Right cardiac atrium (tissue), 5 donors: ENCODE measurements around the gene DIP2C. TPM values are rescaled to one million over a fixed set of nuclear protein-coding genes. Genes with fewer than 3 reads are reported as not detected.
A peak's percentile ranks its signal among the peaks of the same experiment; 100 is the strongest.
"Not testable (repeated sequence)": the region's sequence is repeated elsewhere in the genome, so short reads cannot be mapped to it uniquely, and the experiment has no call there.

Source experiments
- ATAC-seq, 2 donors: fragments of 200-7000 bp; cut with Tn5 transposase; one replicate each; pipeline versions ENCODE4 v1.8.0 to v1.9.1; 2020; ENCODE audit warnings: moderate library complexity in 2 of 2, mild to moderate bottlenecking in 1 of 2
- DNase-seq, 3 donors: peaks; one replicate each; pipeline ENCODE4 v3.0.0-alpha.2; 2020
- H3K27ac ChIP-seq: one replicate; pipeline ENCODE4 v1.5.1; 2013; ENCODE audit warnings: mild to moderate bottlenecking, low read length, control low read depth, moderate library complexity
- H3K27me3 ChIP-seq: one replicate; pipeline ENCODE4 v1.6.1; 2013; ENCODE audit not compliant: control insufficient read depth, insufficient read depth
- H3K4me1 ChIP-seq: one replicate; pipeline ENCODE4 v1.6.1; 2013; ENCODE audit warnings: low read length; ENCODE audit not compliant: control insufficient read depth, insufficient read depth
- H3K4me3 ChIP-seq: one replicate; pipeline ENCODE4 v1.5.1; 2013; ENCODE audit warnings: low read length, control low read depth
- H3K9me3 ChIP-seq: one replicate; pipeline ENCODE4 v1.6.1; 2013; ENCODE audit warnings: low read length; ENCODE audit not compliant: control insufficient read depth
- WGBS: extraction: QIAGEN DNeasy Blood & Tissue Kit; methylation state at CpG from one replicate; pipeline ENCODE4 v1.1.7; 2013; 5-methylcytosine and 5-hydroxymethylcytosine counted together
- intact Hi-C, 4 donors: fragments of 100-400 bp; cut with DNase I; formaldehyde crosslinking; loops; one replicate each; pipeline versions ENCODE4 v1.11.0 to v1.14.0; 2022 to 2023
- polyA plus RNA-seq: library from polyadenylated mRNA; stranded (reverse); fragments of 200-250 nt; gene quantifications from one replicate; pipeline ENCODE4 v1.2.3, GENCODE V29; 2013
- total RNA-seq, 4 donors: library from RNA; stranded (reverse); fragmentation: NEBNext Ultra II Directional; extraction: Animal tissue kit (Norgen Biotek cat#: 25700); gene quantifications; one replicate each; pipeline ENCODE4 v1.2.1, GENCODE V29; 2021
- donor health status: healthy with polysubstance abuse.
- donor health status: DM: no; HTN: yes; CAD: no.
- donor health status: DM: no; HTN: no; CAD: no.
- donor health status: DM: no; HTN: yes; CAD: no; lungs with severe emphysema.
- donor health status: DM: yes; HTN: yes; CAD: no.

DIP2C gene
- total and polyA plus RNA-seq, 5 donors = 7.9 to 31.5 (median 25.5) TPM

DNA sequence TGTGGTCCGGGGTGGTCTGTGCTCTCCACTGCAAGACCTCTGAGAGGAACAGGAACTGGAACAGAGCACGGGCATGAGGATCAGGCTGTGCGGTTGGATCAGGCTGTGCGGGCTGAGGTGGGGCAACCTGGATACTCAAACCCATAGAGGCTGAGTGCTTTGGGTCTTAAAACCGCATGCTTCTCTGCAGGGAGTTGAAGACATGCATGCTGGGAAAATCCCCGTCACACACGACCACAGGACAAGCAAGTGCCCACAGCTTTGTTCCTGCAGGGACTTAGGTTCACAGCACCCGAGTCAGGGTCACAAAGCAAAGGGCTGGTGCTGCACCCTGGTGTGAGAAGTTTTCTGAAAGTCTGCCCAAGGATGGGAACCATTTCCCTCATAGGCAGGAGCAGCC, 333.0 kb downstream of the DIP2C start:
- no peak overlapping the region for H3K27ac ChIP-seq
- ATAC-seq (no peak), DNase-seq (no peak)
- intact Hi-C loops = no loop called here
- H3K9me3 ChIP-seq = no peaks in the 10 kb centered on the region
- no peak overlapping the region for H3K4me3 ChIP-seq
- no peaks in the 10 kb centered on the region for H3K4me1 ChIP-seq
- 89% methylated on average over 8 of the region's 8 CpGs for WGBS
- H3K27me3 ChIP-seq = no peaks in the 10 kb centered on the region

DNA sequence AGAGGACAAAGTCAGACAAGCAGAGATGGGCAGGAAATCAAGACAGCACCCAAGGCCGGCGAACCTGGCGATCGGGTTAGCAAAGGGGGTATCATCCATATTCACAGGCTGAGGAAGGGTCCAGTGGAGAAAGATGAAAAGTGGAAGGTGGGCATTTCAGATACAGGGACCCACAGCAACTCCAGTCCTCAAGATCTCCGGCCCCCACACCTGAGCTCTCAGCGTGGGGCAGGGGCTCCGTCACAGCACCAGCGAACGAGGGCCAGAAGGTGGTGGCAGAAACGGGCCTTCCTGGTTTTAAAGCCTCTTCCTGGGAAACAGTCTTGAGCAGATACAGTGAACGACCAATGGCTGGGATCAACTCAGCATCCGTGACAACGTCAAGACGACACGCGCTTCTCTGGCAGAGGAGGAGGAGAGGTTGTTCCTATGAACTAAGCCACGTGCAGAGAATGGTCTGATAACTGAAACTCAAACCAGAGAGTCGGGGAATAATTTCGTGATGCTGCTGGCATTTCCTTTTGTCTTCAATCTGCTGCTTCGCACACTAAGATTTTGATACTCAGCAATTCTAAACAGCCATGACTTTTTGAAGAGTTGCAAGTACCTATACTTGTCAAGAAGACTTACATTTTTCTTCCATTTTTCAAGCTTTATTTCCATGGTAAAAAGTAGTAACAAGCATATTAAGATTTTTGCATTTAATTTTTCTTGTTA, 334.4 kb downstream of the DIP2C start:
- Histone ChIP-seq H3K4me3 (no peak overlapping the region), H3K4me1 (no peaks in the 10 kb centered on the region), H3K9me3 (no peaks in the 10 kb centered on the region), H3K27me3 (no peaks in the 10 kb centered on the region), H3K27ac (no peak overlapping the region)
- WGBS = 88% methylated on average over 20 of the region's 20 CpGs
- ATAC-seq = no peak
- intact Hi-C loops = no loop called here
- DNase-seq = no peak

DNA sequence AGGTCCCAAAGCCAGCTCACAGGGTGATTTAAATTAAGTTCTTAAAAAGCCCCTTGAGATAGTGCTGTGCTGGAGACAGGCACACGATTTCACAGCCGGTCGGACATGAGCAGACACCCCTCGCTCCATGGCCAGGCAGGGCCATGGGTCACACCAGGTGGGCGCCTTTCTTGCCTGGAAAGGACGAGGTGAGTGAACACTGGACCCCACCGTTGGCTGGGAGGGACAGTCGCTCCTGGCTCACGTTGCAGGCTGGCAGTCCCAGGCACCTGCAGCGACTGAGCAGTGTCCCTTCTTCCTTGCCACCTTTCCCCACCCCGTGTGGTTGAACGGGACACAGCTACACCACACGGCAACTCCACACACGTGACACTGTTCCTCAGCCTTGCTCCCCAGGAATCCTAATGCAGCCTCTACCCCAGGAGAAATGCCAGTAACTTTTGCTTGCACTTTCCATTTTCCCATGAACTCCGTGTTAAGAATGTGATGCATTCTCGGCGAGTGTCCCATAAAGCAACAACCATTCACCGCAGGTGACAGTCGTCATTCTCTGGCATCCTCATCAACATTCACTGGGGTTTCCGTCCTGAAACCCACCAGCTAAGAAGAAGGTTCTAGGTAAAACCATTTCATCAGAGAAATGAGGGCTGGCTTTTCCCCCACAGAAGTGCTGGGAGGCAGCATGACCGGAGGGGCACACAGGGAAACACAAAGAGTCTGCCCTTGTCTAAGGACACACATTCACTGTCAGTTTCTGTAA, 336.8 kb downstream of the DIP2C start:
- ATAC-seq = no peak
- H3K27me3 ChIP-seq = no peaks in the 10 kb centered on the region
- intact Hi-C loops = no loop called here
- no peaks in the 10 kb centered on the region for H3K9me3 ChIP-seq
- no peaks in the 10 kb centered on the region for H3K4me1 ChIP-seq
- 90% methylated on average over 21 of the region's 21 CpGs for WGBS
- H3K27ac ChIP-seq = no peak overlapping the region
- no peak overlapping the region for H3K4me3 ChIP-seq
- no peak for DNase-seq

DNA sequence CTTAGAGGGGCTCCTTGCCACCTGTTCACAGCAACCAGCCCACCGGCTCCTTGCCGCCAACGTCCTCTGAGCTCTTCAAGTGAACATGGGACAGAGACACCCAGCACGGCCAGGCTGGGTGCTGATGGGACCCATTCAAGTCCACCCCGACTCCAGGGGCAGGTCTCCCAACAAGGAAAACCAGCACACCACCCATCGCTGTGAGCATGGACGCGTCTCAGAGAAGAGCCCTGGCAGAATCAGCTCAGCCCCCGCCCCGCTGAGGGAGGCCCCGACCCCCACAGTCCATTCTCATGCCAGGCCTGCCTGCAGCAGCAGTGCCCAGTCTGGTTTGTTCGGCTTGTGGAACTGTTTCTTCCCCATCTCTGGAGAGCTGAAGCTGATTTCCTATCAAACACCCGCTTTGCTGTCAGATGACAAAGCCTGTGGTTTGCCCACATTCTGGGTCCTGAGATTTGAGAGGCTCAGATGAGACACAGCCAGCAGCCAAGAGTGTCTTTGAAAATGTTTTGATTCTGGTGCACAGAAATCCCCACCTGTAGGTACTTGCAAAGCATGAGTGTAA, 337.6 kb downstream of the DIP2C start:
- DNase-seq = no peak
- no peak for ATAC-seq
- intact Hi-C loops = no loop called here
- Histone ChIP-seq H3K27ac (no peak overlapping the region), H3K4me3 (no peak overlapping the region), H3K9me3 (no peaks in the 10 kb centered on the region), H3K27me3 (no peaks in the 10 kb centered on the region), H3K4me1 (no peaks in the 10 kb centered on the region)
- 94% methylated on average over 13 of the region's 13 CpGs for WGBS

DNA sequence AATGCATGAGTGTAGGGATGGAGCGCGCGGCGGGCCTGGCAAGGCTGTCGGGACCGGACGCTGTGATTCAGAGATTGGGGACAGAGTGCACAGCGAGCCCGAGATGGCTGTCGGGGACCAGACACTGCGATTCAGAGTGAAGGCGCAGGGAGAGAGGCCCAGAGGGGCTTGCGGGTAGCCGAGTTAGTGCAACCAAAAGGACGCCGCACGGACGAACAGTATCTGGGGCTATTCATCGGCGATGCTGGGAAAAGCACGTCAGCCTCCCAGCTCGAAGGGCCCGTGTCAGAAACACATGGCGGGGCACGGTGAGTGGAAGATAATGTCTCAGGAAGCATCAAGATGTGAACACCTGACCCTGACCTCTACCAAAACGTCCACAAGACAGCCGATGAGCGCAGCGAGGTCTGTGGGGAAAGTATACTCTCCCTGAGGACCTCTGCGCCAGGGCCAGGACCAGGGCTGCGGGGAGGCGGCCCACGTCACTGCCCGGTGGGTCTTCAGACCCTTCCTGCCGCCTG, 338.4 kb downstream of the DIP2C start:
- intact Hi-C loops = no loop called here
- H3K27me3 ChIP-seq = no peaks in the 10 kb centered on the region
- H3K9me3 ChIP-seq = no peaks in the 10 kb centered on the region
- H3K4me3 ChIP-seq = no peak overlapping the region
- H3K27ac ChIP-seq = no peak overlapping the region
- ATAC-seq (no peak), DNase-seq (no peak)
- H3K4me1 ChIP-seq = no peaks in the 10 kb centered on the region
- WGBS = 93% methylated on average over 35 of the region's 35 CpGs

DNA sequence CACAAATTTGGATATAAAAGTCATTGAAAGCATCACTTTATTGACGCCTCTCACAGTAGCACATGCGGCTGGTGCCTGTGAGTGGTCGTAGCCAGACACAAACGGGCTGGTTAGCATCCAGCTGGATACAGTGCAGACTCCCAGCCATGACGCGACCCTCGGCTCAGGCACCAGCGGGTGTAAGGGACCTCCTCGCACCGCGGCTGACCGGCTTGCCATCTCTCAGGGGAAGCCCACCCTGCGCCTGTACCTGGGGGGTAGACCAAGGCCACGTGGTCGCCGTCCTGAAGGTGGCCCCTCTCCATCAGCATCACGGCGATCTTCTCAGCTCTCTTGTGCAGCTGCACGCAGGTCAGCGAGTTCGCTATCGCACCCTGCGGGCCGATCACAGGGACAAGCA, 340.4 kb downstream of the DIP2C start:
- WGBS = 95% methylated on average over 24 of the region's 24 CpGs
- intact Hi-C loops = no loop called here
- Histone ChIP-seq H3K4me3 (no peak overlapping the region), H3K27ac (no peak overlapping the region), H3K4me1 (no peaks in the 10 kb centered on the region), H3K27me3 (no peaks in the 10 kb centered on the region), H3K9me3 (no peaks in the 10 kb centered on the region)
- DNase-seq = no peak
- ATAC-seq = peak in 1 of 2 donors; percentile 23

DNA sequence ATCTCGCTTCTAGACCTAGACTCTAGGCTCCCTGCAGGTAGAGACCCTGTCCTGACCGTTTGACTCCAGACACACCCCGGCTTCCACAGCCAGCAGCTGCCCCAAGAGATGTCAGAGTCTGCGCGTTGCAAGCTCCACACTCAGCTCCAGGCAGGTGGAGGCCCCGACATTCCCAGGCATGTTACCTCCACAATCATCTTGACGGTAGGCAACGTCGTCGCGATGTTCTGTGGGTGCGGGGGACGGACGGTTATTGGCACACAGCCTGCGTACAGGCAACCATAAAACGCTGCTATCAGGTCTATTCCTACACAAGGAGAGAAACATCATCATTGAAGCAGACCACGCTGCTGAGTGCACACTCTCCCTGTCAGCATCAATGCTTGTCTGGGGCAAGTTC, 341.0 kb downstream of the DIP2C start:
- DNase-seq = no peak
- no peak overlapping the region for H3K27ac ChIP-seq
- no peak for ATAC-seq
- H3K4me1 ChIP-seq = no peaks in the 10 kb centered on the region
- no peak overlapping the region for H3K4me3 ChIP-seq
- no peaks in the 10 kb centered on the region for H3K9me3 ChIP-seq
- no peaks in the 10 kb centered on the region for H3K27me3 ChIP-seq
- 97% methylated on average over 17 of the region's 17 CpGs for WGBS
- intact Hi-C loops = no loop called here

DNA sequence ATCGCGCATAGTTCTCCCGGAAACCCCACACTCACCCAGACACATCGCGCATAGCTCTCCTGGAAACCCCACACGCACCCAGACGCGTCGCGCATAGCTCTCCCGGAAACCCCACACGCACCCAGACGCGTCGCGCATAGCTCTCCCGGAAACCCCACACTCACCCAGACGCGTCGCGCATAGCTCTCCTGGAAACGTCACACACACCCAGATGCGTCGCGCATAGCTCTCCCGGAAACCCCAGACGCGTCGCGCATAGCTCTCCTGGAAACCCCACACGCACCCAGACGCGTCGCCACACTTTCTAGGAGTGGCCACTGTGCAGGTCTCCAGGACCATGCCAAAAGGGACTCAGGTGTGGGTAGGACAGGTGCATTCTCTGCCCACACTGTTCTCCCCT, 341.7 kb downstream of the DIP2C start:
- ATAC-seq, H3K27me3 ChIP-seq, DNase-seq, H3K9me3 ChIP-seq, H3K4me1 ChIP-seq, intact Hi-C loops, H3K27ac ChIP-seq, H3K4me3 ChIP-seq: not testable (repeated sequence)
- 95% methylated on average over 34 of the region's 34 CpGs for WGBS

DNA sequence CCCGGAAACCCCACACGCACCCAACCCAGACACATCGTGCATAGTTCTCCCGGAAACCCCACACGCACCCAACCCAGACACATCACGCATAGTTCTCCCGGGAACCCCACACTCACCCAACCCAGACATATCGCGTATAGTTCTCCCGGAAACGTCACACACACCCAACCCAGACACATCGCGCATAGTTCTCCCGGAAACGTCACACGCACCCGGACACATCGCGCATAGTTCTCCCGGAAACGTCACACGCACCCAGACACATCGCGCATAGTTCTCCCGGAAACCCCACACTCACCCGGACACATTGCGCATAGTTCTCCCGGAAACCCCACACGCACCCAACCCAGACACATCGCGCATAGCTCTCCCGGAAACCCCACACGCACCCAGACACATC, 342.3 kb downstream of the DIP2C start:
- WGBS = 88% methylated on average over 33 of the region's 33 CpGs
- intact Hi-C loops, H3K9me3 ChIP-seq, H3K27ac ChIP-seq, H3K27me3 ChIP-seq, DNase-seq, H3K4me3 ChIP-seq, ATAC-seq, H3K4me1 ChIP-seq: not testable (repeated sequence)

DNA sequence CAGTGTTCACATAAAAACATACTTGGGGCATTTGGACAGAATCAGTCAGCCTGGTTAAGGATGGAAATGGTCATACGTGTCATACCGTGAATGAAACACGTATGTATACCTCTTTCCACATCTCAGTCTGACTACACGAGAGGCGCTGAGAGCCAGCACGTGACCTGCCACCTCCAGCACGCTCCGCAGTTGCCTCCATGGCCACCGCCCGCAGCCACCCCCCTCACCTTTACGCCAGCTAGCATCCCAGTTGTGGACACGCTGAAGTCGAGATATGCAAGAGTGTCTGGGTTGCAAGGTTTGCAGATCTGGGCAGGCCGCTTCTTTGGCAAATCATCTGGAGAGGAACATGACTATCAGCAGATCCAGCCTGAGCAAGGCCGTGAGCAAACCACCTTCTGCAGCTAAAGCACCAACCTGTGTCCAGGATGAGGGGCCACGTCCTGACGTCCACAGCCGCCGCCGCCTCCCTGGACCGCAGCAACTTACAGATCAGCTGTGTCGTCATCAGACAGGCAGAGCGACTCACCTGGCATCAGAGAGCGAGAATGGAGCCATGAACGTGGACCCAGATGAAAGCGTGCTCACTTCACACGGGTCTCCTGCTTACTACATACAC, 344.8 kb downstream of the DIP2C start:
- intact Hi-C loops = no loop called here
- H3K4me1 ChIP-seq = no peaks in the 10 kb centered on the region
- no peaks in the 10 kb centered on the region for H3K27me3 ChIP-seq
- 96% methylated on average over 27 of the region's 27 CpGs for WGBS
- no peak overlapping the region for H3K27ac ChIP-seq
- ATAC-seq (no peak), DNase-seq (no peak)
- no peak overlapping the region for H3K4me3 ChIP-seq
- H3K9me3 ChIP-seq = no peaks in the 10 kb centered on the region
